ENCODE data around the gene VPREB3.

DNA sequence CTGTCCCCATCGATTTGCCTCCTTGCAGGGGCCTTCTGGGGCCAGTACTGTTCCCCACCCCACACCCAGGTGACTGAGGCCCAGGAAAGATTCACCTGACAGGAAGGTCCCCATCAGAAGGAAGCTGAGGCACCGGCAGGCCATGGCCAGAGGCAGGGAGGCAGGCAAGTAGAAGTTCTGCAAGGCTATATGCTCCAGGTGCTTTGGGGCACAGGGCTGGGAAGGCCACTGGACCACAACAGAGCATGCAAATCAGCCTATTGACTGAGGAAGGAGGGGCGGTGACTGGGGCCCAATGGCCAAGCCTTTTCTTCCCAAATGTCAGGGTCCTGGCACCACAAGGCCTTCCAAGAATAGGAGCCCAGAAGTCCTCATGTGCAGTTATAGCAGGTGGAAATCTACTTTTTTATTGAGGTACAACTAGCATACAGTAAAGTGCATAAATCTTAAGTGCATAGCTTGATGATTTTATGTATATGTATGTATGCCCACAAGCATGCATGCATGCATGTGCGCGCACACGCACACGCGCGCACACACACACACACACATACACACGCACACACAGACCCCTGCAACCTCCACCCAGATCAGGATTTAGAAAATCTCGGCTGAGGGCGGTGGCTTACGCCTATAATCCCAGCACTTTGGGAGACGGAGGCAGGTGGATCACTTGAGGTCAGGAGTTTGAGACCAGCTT is at the start of gene VPREB3:
- TF ChIP-seq, protein P1, sequence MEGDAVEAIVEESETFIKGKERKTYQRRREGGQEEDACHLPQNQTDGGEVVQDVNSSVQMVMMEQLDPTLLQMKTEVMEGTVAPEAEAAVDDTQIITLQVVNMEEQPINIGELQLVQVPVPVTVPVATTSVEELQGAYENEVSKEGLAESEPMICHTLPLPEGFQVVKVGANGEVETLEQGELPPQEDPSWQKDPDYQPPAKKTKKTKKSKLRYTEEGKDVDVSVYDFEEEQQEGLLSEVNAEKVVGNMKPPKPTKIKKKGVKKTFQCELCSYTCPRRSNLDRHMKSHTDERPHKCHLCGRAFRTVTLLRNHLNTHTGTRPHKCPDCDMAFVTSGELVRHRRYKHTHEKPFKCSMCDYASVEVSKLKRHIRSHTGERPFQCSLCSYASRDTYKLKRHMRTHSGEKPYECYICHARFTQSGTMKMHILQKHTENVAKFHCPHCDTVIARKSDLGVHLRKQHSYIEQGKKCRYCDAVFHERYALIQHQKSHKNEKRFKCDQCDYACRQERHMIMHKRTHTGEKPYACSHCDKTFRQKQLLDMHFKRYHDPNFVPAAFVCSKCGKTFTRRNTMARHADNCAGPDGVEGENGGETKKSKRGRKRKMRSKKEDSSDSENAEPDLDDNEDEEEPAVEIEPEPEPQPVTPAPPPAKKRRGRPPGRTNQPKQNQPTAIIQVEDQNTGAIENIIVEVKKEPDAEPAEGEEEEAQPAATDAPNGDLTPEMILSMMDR (conservative IDR thresholded peaks at IDR 0.05 in 1 of 2, IDR thresholded peaks at IDR 0.05 in 1 of 2; ENCODE audit: extremely low read depth in 1 of 2, insufficient read depth in 1 of 2, low read depth in 1 of 2, low read length in 2 of 2), result no peak
- no peak for TF ChIP-seq EZH2 (IDR thresholded peaks at IDR 0.05; ENCODE audit: borderline replicate concordance, low read length)
